ENCODE results near the gene CTDSP1. TPM values are rescaled to one million over a fixed set of nuclear protein-coding genes. Genes with fewer than 3 reads are reported as not detected.
A peak's percentile ranks its signal among the peaks of the same experiment; 100 is the strongest.

The CTDSP1 gene, protein sequence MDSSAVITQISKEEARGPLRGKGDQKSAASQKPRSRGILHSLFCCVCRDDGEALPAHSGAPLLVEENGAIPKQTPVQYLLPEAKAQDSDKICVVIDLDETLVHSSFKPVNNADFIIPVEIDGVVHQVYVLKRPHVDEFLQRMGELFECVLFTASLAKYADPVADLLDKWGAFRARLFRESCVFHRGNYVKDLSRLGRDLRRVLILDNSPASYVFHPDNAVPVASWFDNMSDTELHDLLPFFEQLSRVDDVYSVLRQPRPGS
- polyA plus RNA-seq (ENCODE audit: insufficient read length), result 122 TPM
- long read RNA-seq, donor 1, transcript CTDSP1-201 (7 exons, 2,638 nt), result major isoform, 30 of 118 reads
- long read RNA-seq, donor 1, partial matches to known transcripts, result 57 of 118 reads
- long read RNA-seq, donor 1, other reads (novel, unspliced or antisense), result 29 of 118 reads
- long read RNA-seq, donor 2, transcript CTDSP1-201 (7 exons, 2,638 nt), result major isoform, 17 of 48 reads
- long read RNA-seq, donor 2, partial matches to known transcripts, result 0 of 48 reads
- long read RNA-seq, donor 2, other reads (novel, unspliced or antisense), result 25 of 48 reads
- long read RNA-seq, donor 3, transcript CTDSP1-201 (7 exons, 2,638 nt), result major isoform, 12 of 77 reads
- long read RNA-seq, donor 3, partial matches to known transcripts, result 41 of 77 reads
- long read RNA-seq, donor 3, other reads (novel, unspliced or antisense), result 24 of 77 reads
- long read RNA-seq, donor 4, partial matches to known transcripts, result 0 of 1 reads
- long read RNA-seq, donor 4, other reads (novel, unspliced or antisense), result 0 of 1 reads
- long read RNA-seq, donor 5, transcript CTDSP1-201 (7 exons, 2,638 nt), result major isoform, 28 of 78 reads
- long read RNA-seq, donor 5, partial matches to known transcripts, result 48 of 78 reads
- long read RNA-seq, donor 5, other reads (novel, unspliced or antisense), result 0 of 78 reads
- long read RNA-seq, donor 6, transcript CTDSP1-201 (7 exons, 2,638 nt), result major isoform, 21 of 83 reads
- long read RNA-seq, donor 6, partial matches to known transcripts, result 27 of 83 reads
- long read RNA-seq, donor 6, other reads (novel, unspliced or antisense), result 32 of 83 reads
- long read RNA-seq, donor 7, transcript CTDSP1-201 (7 exons, 2,638 nt), result major isoform, 26 of 87 reads
- long read RNA-seq, donor 7, partial matches to known transcripts, result 13 of 87 reads
- long read RNA-seq, donor 7, other reads (novel, unspliced or antisense), result 40 of 87 reads
- long read RNA-seq, donor 8, transcript CTDSP1-201 (7 exons, 2,638 nt), result major isoform, 6 of 22 reads
- long read RNA-seq, donor 8, partial matches to known transcripts, result 0 of 22 reads
- long read RNA-seq, donor 8, other reads (novel, unspliced or antisense), result 14 of 22 reads

DNA sequence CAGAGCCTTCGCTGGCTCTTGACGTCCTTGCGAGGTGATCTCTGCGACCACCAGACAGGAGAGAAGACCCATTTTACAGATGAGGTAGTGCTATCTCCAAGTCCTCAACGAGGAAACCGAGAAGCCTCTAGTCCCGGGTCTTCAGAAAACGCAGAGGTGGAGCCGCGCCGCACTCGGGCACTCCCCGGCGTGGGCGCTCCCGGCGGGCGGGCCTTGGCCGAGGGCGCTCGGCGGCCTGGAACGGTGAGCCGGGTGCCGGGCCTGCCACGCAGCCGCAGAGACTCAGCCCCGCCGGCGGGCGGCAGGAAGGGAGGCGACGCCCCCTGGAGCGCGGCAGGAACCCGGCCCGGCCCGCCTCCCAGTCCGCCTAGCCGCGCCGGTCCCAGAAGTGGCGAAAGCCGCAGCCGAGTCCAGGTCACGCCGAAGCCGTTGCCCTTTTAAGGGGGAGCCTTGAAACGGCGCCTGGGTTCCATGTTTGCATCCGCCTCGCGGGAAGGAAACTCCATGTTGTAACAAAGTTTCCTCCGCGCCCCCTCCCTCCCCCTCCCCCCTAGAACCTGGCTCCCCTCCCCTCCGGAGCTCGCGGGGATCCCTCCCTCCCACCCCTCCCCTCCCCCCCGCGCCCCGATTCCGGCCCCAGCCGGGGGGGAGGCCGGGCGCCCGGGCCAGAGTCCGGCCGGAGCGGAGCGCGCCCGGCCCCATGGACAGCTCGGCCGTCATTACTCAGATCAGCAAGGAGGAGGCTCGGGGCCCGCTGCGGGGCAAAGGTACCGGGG is at the start of gene CTDSP1:
Gene CTDSP1, plus strand, starts transcription at position 478 of the 776 bp plus-strand sequence. Its CDS starts 223 bp downstream, at position 701.
- DNase-seq, result peak; percentile 98

DNA sequence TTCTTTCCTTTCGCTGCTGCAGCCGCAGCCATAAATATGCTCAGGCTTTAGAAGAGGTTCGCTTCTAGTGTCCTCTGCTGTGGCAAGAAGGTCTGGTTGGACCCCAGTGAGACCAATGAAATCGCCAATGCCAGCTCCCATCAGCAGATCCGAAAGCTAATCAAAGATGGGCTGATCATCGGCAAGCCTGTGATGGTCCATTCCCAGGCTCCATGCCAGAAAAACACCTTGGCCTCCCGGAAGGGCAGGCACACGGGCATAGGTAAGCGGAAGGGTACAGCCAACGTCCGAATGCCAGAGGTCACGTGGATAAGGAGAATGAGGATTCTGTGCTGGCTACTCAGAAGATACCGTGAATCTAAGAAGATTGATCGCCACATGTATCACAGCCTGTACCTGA is 45.6 kb upstream of the CTDSP1 start:
- DNase-seq, result no peak

DNA sequence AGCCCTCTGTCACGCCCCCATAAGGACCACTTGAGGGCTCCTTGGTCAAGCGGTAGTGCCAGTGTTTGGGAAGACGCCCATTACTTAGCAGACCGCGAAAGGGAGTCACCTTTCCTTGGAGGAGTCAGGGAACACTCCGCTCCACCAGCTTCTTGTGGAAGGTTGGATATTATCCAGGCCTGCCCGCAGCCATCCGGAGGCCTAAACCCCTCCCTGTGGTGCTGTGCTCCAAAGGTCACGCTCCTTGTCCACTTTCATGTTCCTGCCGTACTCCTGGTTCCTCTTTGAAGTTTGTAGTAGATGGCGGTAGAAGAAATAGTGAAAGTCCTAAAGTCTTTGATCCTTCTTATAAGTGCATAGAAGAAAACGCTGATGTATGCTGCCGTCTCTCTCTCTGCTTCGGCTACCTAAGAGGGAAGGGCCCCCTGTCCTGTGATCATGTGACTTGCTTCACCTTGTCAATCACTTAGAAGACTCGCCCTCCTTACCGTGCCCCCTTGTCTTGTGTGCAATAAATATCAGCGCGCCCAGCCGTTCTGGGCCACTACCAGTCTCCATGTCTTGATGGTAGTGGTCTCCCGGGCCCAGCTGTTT is 44.7 kb upstream of the CTDSP1 start:
- DNase-seq, result no peak

DNA sequence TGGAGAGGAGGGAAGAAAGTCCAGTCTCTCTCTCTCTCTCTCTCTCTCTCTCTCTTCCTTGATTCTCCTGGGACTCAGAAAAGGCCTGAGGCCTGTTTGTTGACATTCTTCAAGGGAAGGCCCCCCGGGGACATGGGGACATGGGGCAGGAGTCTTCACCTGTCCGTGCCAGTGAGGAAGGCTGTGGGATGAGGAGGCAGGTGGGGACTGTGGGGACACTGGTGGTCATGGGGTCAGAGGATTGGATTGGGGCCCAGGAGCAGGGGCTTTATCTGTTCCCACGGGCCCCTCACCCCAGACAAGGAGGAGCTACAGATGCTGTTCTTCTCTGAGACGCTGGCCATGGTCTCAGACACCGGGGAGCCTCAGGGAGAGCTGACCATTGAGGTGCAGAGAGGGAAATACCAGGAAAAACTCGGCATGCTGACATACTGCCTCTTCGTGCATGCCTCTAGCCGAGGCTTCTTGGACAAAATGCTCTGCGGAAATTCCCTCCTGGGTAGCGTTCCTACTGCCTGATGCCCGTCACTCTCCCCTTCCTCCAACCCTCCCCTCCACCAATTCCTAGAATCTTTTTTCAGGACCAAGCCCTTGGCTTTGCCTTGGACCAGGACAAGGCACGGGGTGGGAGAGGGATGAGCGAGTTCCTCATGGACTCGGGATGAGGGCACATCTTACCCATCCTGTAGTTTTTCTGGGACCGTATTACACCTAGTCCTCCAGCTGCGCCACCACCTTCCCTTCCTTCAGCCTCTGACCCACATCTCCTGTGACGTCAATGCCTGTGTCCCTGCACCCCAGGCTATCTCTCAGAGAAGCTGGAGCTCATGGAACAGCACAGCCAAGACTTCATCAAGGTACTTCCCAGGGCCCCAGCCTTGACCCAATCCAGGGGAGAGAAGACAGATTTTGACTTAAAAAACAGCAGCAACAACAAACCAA is 42.2 kb upstream of the CTDSP1 start:
- no peak for DNase-seq

DNA sequence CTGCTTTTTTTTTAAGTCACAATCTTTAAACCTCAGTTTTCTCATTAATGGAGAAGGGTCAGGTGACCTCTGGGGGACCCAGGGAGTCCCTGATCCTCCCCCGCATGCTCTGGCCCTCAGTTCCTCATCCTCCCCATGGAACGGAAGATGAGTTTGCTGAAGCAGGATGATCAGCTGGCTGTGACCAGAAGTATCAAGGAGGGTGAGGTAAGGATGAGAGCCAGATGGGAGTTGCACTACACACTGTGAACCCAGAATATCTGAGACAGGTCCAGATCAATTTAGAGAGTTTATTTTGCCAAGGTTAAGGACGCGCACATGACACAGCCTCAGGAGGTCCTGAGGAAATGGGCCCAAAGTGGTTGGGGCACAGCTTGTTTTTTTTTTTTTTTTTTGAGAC is 39.2 kb upstream of the CTDSP1 start:
- DNase-seq, result no peak

DNA sequence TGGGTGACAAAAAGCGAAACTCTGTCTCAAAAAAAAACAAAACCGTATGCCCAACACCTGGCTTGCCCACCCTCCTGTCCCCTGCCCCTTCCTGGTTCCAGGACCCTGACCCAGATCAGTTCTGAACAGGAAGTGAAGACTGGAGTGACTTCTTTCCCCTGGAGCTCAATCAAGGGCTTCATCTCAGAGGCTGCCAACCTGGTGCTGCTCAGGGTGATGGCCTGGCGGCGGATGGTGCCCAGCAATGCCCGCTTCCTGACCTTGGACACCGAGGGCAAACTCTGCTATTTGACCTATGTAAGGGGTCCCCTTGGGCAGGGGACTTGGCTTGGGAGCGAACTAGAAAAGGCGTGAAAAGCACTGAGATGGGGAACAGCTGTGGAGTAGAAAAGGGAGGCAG is 37.1 kb upstream of the CTDSP1 start:
- DNase-seq, result no peak

DNA sequence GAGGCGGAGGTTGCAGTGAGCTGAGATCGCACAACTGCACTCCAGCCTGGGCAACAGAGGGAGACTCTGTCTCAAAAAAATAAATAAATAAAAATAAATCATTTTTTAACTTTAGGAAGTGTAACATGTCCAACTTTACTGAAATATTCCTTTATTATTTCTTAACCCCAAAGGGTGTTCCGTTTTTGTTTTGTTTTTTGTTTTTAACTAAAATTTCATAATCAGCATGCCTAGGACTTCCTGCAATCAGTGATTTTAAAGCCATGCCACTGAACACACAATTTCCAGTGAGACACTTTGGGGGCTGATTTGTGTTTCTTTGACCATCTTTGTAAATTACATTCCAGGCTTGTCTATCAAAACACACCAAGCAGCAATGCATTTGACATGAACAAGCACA is 35.9 kb upstream of the CTDSP1 start:
- no peak for DNase-seq

DNA sequence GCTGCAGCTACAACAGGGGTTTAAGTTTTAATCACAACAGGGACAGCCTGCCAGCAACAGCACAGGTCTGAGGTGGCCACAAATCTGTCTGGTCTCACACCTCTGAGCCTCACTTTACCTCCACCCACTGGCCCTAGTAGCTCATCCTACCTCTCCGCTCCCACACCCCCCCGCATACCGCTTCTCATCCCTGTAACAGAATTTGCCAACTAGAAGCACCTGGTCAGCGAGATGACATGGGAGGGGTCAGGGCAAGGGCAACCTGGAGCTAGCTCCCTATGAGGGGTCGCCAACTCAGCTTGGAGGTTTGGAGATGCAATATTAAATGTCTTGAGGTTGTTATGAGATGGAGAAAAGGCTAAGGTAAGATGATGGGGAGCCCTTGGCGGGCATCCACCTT is 35.5 kb upstream of the CTDSP1 start:
- DNase-seq, result no peak

DNA sequence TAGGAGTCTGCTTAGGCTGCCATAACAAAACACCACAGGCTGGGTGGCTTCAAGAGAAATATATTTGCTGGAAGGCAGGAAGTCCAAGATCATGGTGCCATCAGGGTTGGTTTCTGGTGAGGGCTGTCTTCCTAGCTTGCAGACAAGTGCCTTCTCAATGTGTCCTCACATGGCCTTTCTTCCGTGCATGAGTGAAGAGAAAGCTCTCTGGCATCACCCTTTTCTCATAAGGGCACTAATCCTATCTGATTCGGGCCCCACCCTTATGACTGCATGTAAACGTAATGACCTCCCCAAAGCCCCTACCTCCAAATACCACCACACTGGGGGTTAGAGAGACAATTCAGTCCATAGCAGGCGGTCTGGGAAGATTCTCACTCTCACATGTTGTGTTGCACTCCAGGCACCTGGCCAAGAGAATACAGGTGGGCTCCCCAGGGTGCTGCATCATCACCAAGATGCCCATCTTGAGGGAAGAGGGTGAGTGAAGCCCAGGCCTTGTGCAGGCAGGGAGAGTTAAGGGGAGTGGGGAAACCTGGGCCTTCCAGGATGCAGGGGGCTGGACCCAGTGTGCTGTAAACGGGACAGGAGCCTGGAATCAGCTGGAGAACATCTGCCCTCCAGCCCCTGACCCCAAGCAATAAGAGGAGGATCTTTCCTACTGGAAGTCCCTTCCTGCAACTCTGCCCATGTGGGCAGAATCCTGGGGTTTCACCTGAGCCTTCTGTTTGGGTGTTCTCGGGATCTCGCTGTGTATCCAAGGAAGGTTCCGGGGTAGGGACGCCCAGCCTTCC is 32.9 kb upstream of the CTDSP1 start:
- DNase-seq, result no peak

DNA sequence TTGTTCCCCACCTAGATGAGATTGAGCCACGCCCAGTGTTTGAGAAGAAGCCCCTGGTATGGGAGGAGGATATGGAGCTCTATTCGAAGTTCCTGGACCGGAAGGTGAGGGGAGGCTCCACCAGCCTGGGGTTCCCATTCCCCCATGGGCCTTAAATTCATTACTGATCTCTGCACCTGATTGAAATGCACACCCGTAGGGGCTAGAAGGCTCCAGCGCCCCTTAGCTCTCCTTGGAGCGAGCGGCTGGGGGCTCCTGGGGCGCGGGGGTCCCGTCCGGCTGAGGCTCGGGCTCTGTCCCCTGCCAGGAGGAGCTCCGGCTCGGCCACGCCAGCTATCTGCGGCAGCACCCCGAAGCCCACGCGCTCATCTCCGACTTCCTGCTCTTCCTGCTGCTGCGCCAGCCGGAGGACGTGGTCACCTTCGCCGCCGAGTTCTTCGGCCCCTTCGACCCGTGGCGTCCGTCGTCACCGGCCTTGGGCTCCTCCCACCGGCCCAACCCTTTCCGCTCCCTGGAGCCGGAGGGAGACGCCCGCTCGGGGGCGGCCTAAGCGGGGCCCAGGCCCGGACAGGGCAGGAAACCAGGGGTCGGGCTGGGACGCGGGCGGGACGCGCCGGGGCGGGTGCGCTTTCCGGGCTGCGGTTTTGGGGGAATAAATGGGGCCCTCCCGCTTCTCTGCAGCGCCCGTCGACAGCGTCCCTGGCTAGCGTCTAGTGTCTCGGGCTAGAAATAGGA is 32.1 kb upstream of the CTDSP1 start:
- peak; percentile 88 for DNase-seq

DNA sequence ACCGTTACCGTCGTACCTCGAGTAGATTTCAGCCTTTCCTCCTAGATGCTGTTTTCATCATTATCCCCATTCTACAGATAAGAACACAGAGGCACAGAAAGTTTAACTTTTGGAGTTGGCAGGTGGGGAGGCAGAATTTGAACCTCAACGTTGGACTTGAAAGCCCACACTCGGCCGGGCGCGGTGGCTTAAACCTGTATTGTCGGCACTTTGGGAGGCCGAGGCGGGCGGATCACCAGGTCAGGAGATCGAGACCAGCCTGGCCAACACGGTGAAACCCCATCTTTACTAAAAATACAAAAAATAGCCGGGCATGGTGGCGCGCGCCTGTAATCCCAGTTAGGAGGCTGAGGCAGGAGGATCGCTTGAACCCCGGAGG is 31.5 kb upstream of the CTDSP1 start:
- no peak for DNase-seq

DNA sequence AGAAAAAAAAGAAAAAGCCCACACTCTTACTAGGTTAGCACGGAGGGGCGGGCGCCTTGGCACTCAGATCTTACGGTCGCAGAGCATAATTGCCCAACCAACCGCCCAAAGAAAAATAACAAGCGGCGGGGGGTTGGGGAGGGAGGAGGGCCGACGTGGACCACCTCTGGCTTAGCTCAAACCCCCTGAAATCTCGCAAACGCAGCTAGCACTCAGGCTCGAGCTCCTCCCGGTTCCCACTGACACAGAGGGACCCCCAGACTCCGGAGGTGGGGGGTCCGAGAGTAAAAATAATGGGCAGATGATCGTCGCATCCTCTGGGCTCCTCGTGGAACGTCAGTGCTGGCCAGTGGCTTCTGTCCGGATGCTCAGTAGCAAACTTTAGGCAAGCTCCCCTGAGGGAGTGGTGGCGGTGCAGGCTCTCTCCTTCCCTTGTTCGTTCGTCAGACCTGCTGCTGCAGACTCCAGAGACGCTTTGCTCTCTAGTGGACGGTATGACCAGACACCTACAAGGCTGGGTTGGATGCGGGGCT is 31.0 kb upstream of the CTDSP1 start:
- DNase-seq, result no peak

DNA sequence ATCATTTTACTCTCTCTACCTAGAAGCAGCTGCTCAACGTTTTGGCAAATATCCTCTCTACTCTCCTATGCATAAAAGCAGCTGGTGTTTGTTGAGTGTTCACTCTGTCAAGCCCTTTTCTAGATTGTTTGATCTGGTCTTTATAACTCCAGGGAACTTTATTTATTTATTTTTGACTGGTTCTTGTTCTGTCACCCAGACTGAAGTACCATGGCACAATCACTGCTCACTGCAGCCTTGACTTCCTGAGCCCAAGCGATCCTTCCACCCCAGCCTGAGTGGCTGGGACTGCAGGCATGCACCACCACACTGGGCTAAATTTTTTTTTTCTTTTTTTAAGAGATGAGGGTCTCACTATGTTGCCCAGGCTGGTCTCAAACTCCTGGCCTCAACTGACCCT is 30.3 kb upstream of the CTDSP1 start:
- no peak for DNase-seq

DNA sequence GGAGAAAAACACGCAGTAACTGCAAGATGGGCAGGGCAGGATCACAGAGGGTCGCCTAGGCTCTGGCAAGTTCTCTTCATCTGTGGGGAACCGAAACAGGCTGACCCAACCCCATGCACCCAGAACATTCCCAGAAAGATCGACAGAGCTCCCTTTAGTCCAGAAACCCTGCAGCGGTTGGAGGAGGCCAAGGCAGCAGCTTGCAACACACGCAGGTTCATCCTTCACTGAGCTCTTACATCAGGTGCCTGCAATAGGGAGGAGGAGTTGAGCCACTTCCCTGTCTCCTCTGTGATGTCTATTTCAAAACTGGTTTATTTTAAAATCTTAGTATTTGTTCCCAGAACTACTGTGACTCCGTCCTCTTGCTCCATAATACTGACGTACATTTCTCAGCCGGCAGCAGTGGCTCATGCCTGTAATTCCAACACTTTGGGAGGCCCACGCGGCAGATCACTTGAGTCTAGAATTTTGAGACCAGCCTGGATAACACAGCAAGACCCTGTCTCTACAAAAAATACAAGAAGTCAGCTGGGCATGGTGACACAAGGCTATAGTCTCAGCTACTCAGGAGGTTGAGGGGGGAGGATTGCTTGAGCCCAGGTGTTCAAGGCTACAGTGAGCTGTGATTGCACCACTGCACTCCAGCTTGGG is 29.1 kb upstream of the CTDSP1 start:
- DNase-seq, result no peak

DNA sequence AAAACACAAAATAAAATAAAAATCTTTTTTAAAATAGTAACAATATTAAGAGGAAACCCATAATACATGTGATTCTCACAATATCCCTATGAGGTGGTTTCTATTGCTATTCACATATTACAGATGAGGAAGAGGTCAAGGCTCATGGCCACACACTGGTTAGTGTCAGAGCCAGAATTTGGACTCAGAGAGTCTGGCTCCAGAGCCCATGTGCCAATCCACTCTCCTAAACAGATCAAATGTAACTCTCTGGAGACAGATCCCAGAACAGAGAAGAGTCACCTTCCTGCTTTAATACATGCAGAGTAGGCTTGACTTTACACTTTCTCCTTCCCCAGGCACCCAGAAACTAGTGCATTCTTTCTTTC is 27.7 kb upstream of the CTDSP1 start:
- DNase-seq, result no peak

DNA sequence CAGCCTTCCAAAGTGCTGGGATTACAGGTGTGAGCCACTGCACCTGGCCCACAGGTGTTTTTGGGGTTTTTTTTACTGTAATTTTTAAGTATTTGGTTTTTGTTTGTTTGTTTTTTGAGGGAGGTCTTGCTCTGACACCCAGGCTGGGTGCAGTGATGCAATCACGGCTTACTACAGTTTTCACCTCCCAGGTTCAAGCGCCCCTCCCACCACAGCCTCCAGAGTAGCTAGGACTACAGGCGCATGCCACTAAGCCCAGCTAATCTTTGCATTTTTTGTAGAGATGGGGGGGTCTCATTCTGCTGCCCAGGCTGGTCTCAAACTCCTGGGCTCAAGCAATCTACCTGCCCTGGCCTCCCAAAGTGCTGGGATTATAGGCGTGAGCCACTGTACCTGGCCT is 24.9 kb upstream of the CTDSP1 start:
- DNase-seq, result no peak

DNA sequence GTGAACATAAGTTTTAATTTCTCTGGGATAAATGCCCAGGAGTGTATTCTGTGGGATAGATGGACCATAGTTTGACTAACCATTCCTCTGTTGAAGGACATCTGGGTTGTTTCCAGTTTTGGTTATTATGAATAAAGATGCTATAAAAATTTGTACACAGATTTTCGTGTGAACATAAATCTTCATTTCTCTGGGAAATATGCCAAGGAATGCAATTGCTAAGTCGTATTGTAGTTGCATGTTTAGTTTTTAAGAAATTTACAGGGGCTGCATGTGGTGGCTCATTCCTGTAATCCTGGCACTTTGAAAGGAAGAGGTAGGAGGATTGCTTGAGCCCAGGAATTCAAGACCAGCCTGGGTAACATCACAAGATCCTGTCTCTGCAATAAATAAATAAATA is 24.5 kb upstream of the CTDSP1 start:
- DNase-seq, result no peak

DNA sequence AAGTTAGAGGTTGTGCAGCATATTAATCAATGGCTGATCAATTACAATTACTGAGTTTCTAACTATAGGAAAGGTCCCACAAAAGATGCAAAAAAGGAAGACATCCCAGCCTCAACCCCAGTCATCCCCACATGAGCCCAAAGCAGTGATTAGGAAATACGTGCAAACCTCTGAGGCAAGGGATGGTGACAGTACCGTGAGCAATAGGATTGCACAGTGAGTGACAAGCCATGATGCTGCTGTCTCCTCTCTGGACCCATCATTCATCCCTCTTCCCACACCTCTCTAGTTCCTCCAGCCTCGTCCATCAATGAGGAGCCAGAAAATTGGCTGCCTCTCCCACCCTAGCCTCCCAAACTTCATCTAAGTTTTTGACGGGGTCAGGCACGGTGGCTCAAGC is 21.6 kb upstream of the CTDSP1 start:
- no peak for DNase-seq

Data from left kidney (tissue), 8 donors.